Measurements from ENCODE around the gene RGSL1. TPM values are rescaled to one million over a fixed set of nuclear protein-coding genes. Genes with fewer than 3 reads are reported as not detected.
A peak's percentile ranks its signal among the peaks of the same experiment; 100 is the strongest.

Gene RGSL1
- total and polyA plus RNA-seq, 4 donors = under 0.01 to 0.30 (median 0.11) TPM; not detected in 1

GRCh38 chr1:182574156-182574555 is 124.2 kb downstream of the RGSL1 start:
- no CpG with 5 or more reads among the region's 4 CpGs for WGBS (ENCODE audit: insufficient coverage)

GRCh38 chr1:182575540-182576149 is 125.7 kb downstream of the RGSL1 start:
- no peaks in the 10 kb centered on the region for H3K9me3 ChIP-seq (ENCODE audit: control insufficient read depth, insufficient read depth, low read length)
- H3K27me3 ChIP-seq (ENCODE audit: control insufficient read depth, insufficient read depth, low read length) = no peaks in the 10 kb centered on the region
- H3K27ac ChIP-seq (ENCODE audit: low read depth, low read length) = no peak overlapping the region
- H3K4me1 ChIP-seq (ENCODE audit: control insufficient read depth, insufficient read depth, low read length) = no peaks in the 10 kb centered on the region
- no peak overlapping the region for H3K4me3 ChIP-seq (ENCODE audit: low read depth, low read length)
- H3K36me3 ChIP-seq (ENCODE audit: control insufficient read depth, insufficient read depth, low read length) = peaks cover under 1% of the 10 kb centered on the region
- WGBS (ENCODE audit: insufficient coverage) = 100% methylated on average over 1 of the region's 3 CpGs
- DNase-seq (ENCODE audit: low read depth in 4 of 6, low spot score in 6 of 6) = no peak

More at GRCh38 chr1:182574156-182574555, 124.2 kb downstream of the RGSL1 start:
- Histone ChIP-seq H3K4me3 (ENCODE audit: low read depth, low read length) (no peak overlapping the region), H3K27ac (ENCODE audit: low read depth, low read length) (no peak overlapping the region), H3K4me1 (ENCODE audit: control insufficient read depth, insufficient read depth, low read length) (no peaks in the 10 kb centered on the region), H3K36me3 (ENCODE audit: control insufficient read depth, insufficient read depth, low read length) (no peaks in the 10 kb centered on the region), H3K27me3 (ENCODE audit: control insufficient read depth, insufficient read depth, low read length) (no peaks in the 10 kb centered on the region), H3K9me3 (ENCODE audit: control insufficient read depth, insufficient read depth, low read length) (no peaks in the 10 kb centered on the region)
- DNase-seq (ENCODE audit: low read depth in 4 of 6, low spot score in 6 of 6) = no peak

- Histone ChIP-seq H3K36me3 (ENCODE audit: control insufficient read depth, insufficient read depth, low read length) (peaks cover 7% of the 10 kb centered on the region), H3K4me3 (ENCODE audit: low read depth, low read length) (no peak overlapping the region), H3K9me3 (ENCODE audit: control insufficient read depth, insufficient read depth, low read length) (no peaks in the 10 kb centered on the region), H3K27me3 (ENCODE audit: control insufficient read depth, insufficient read depth, low read length) (no peaks in the 10 kb centered on the region), H3K27ac (ENCODE audit: low read depth, low read length) (no peak overlapping the region), H3K4me1 (ENCODE audit: control insufficient read depth, insufficient read depth, low read length) (no peaks in the 10 kb centered on the region)
- no peak for DNase-seq (ENCODE audit: low read depth in 4 of 6, low spot score in 6 of 6)
- 87% methylated on average over 2 of the region's 2 CpGs for WGBS (ENCODE audit: insufficient coverage)
These were observed 130.8 kb downstream of the RGSL1 start for GRCh38 chr1:182580736-182581135.

GRCh38 chr1:182584746-182585145 is 134.8 kb downstream of the RGSL1 start:
- Histone ChIP-seq H3K9me3 (ENCODE audit: control insufficient read depth, insufficient read depth, low read length) (no peaks in the 10 kb centered on the region), H3K36me3 (ENCODE audit: control insufficient read depth, insufficient read depth, low read length) (peaks cover 7% of the 10 kb centered on the region), H3K27ac (ENCODE audit: low read depth, low read length) (no peak overlapping the region), H3K4me1 (ENCODE audit: control insufficient read depth, insufficient read depth, low read length) (peaks cover 5% of the 10 kb centered on the region), H3K27me3 (ENCODE audit: control insufficient read depth, insufficient read depth, low read length) (no peaks in the 10 kb centered on the region), H3K4me3 (ENCODE audit: low read depth, low read length) (no peak overlapping the region)
- no peak for DNase-seq (ENCODE audit: low read depth in 4 of 6, low spot score in 6 of 6)
- 90% methylated on average over 4 of the region's 4 CpGs for WGBS (ENCODE audit: insufficient coverage)

- Histone ChIP-seq H3K4me3 (ENCODE audit: low read depth, low read length) (no peak overlapping the region), H3K36me3 (ENCODE audit: control insufficient read depth, insufficient read depth, low read length) (peaks cover 3% of the 10 kb centered on the region), H3K4me1 (ENCODE audit: control insufficient read depth, insufficient read depth, low read length) (peaks cover 5% of the 10 kb centered on the region), H3K9me3 (ENCODE audit: control insufficient read depth, insufficient read depth, low read length) (no peaks in the 10 kb centered on the region), H3K27me3 (ENCODE audit: control insufficient read depth, insufficient read depth, low read length) (no peaks in the 10 kb centered on the region), H3K27ac (ENCODE audit: low read depth, low read length) (no peak overlapping the region)
- DNase-seq (ENCODE audit: low read depth in 4 of 6, low spot score in 6 of 6) = no peak
- WGBS (ENCODE audit: insufficient coverage) = 65% methylated on average over 11 of the region's 11 CpGs
These were observed 136.4 kb downstream of the RGSL1 start for GRCh38 chr1:182586380-182586779.

- no CpG with 5 or more reads among the region's 1 CpG for WGBS (ENCODE audit: insufficient coverage)
- Histone ChIP-seq H3K36me3 (ENCODE audit: control insufficient read depth, insufficient read depth, low read length) (peaks cover 3% of the 10 kb centered on the region), H3K9me3 (ENCODE audit: control insufficient read depth, insufficient read depth, low read length) (no peaks in the 10 kb centered on the region), H3K27ac (ENCODE audit: low read depth, low read length) (no peak overlapping the region), H3K4me3 (ENCODE audit: low read depth, low read length) (no peak overlapping the region), H3K27me3 (ENCODE audit: control insufficient read depth, insufficient read depth, low read length) (no peaks in the 10 kb centered on the region), H3K4me1 (ENCODE audit: control insufficient read depth, insufficient read depth, low read length) (peaks cover 5% of the 10 kb centered on the region)
- DNase-seq (ENCODE audit: low read depth in 4 of 6, low spot score in 6 of 6) = no peak
These were observed 137.1 kb downstream of the RGSL1 start for GRCh38 chr1:182587093-182587492.

- Histone ChIP-seq H3K4me1 (ENCODE audit: control insufficient read depth, insufficient read depth, low read length) (peaks cover 5% of the 10 kb centered on the region), H3K27me3 (ENCODE audit: control insufficient read depth, insufficient read depth, low read length) (no peaks in the 10 kb centered on the region), H3K9me3 (ENCODE audit: control insufficient read depth, insufficient read depth, low read length) (no peaks in the 10 kb centered on the region), H3K36me3 (ENCODE audit: control insufficient read depth, insufficient read depth, low read length) (no peaks in the 10 kb centered on the region), H3K4me3 (ENCODE audit: low read depth, low read length) (peak overlapping the region; percentile 74), H3K27ac (ENCODE audit: low read depth, low read length) (no peak overlapping the region)
- no peak for DNase-seq (ENCODE audit: low read depth in 4 of 6, low spot score in 6 of 6)
- WGBS (ENCODE audit: insufficient coverage) = no CpG with 5 or more reads among the region's 4 CpGs
These were observed 137.9 kb downstream of the RGSL1 start for GRCh38 chr1:182587666-182588499.

- Histone ChIP-seq H3K9me3 (ENCODE audit: control insufficient read depth, insufficient read depth, low read length) (no peaks in the 10 kb centered on the region), H3K27ac (ENCODE audit: low read depth, low read length) (peak within 1 kb of the TSS; percentile 87), H3K27me3 (ENCODE audit: control insufficient read depth, insufficient read depth, low read length) (no peaks in the 10 kb centered on the region), H3K36me3 (ENCODE audit: control insufficient read depth, insufficient read depth, low read length) (no peaks in the 10 kb centered on the region), H3K4me1 (ENCODE audit: control insufficient read depth, insufficient read depth, low read length) (peaks cover 5% of the 10 kb centered on the region), H3K4me3 (ENCODE audit: low read depth, low read length) (peak within 1 kb of the TSS; percentile 74)
- 14% methylated on average over 12 of the region's 20 CpGs for WGBS (ENCODE audit: insufficient coverage)
- DNase-seq (ENCODE audit: low read depth in 4 of 6, low spot score in 6 of 6) = peak in 5 of 6 donors; percentile 37 to 92 (median 59)
These were observed 138.8 kb downstream of the RGSL1 start, which contains the start of gene RNASEL for GRCh38 chr1:182588500-182589396. Gene RNASEL (minus strand): TSS chr1:182589256. CDS start chr1:182586806, 2,450 bp downstream.

- DNase-seq (ENCODE audit: low read depth in 4 of 6, low spot score in 6 of 6) = no peak
- no peaks in the 10 kb centered on the region for H3K9me3 ChIP-seq (ENCODE audit: control insufficient read depth, insufficient read depth, low read length)
- no peak overlapping the region for H3K27ac ChIP-seq (ENCODE audit: low read depth, low read length)
- no peak overlapping the region for H3K4me3 ChIP-seq (ENCODE audit: low read depth, low read length)
- 93% methylated on average over 3 of the region's 3 CpGs for WGBS (ENCODE audit: insufficient coverage)
- no peaks in the 10 kb centered on the region for H3K36me3 ChIP-seq (ENCODE audit: control insufficient read depth, insufficient read depth, low read length)
- peaks cover 5% of the 10 kb centered on the region for H3K4me1 ChIP-seq (ENCODE audit: control insufficient read depth, insufficient read depth, low read length)
- no peaks in the 10 kb centered on the region for H3K27me3 ChIP-seq (ENCODE audit: control insufficient read depth, insufficient read depth, low read length)
These were observed 139.6 kb downstream of the RGSL1 start for GRCh38 chr1:182589520-182589919.

Data from spinal cord (tissue), 10 donors.